GM18909 (cell line): Measurements from ENCODE around the gene FOXJ2.
A peak's percentile ranks its signal among the peaks of the same experiment; 100 is the strongest.
"Not testable (repeated sequence)": the region's sequence is repeated elsewhere in the genome, so short reads cannot be mapped to it uniquely, and the experiment has no call there.

Source experiments
- ATAC-seq: cut with Tn5 transposase; IDR thresholded peaks from one replicate; pipeline ENCODE4 v1.9.1; 2021; ENCODE audit warnings: mild to moderate bottlenecking; ENCODE audit not compliant: unreplicated experiment, poor library complexity

FOXJ2 gene

DNA sequence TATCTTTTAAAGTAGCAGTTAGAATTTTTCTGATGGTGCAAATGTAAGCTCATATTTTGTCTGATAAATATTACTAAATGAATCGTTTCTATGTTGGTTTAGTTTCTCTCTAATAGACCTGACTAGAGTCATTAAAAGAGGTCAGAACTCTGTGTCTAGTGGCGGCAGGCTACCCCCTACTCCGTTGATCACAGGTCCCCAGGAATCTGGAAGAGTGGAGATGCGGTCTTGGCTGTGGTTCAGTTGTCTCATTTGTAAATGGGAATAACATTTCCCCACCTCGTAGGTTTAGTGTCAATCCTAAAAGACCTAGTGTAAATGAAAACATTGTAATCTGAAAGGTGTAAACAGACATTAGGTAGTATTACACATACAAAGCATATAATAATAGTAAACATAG, 4.7 kb upstream of the FOXJ2 start:
- no peak for ATAC-seq

DNA sequence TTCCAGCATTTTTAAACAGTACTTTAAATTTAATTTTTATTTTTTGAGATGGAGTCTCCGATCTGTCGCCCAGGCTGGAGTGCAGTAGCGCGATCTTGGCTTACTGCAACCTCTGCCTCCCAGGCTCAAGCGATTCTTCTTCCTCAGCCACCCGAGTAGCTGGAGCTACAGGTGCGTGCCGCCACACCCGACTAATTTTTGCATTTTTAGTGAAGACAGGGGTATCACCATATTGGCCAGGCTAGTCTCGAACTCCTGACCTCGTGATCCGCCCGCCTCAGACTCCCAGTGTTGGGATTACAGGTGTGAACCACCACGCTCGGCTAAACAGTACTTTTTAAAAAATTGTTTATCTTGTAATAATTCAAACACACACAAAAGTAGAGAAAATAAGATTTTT, 4.2 kb upstream of the FOXJ2 start:
- no peak for ATAC-seq

DNA sequence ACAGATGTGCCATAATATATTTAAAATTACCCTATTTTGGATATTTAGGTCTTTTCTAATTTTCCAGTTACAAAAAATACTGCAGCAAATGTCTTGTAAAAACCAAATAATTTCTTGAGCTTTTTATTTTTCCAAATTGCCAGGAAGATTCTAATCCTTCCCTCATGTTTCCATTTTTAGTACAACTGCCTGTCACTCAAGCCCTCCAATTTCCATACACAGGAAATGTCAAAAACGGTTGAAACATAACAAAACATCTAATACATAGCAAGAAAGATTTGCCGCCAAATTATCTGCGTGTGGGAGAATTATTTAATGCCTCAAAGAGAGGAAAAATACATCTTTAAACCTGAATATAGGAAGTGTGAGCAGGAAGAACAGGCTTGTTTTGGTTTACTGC, 2.3 kb upstream of the FOXJ2 start:
- no peak for ATAC-seq

DNA sequence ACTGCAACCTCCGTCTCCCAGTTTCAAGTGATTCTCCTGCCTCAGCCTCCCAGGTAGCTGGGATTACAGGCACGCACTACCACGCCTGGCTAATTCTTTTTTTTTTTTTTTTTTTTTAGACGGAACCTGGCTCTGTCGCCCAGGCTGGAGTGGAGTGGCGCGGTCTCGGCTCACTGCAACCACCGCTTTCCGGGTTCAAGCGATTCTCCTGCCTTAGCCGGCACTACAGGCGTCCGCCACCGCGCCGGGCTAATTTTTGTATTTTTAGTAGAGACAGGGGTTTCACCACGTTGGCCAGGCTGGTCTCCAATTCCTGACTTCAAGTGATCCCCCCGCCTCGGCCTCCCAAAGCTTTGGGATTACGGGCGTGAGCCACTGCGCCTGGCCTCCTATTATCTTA, 1.5 kb upstream of the FOXJ2 start:
- not testable (repeated sequence) for ATAC-seq

DNA sequence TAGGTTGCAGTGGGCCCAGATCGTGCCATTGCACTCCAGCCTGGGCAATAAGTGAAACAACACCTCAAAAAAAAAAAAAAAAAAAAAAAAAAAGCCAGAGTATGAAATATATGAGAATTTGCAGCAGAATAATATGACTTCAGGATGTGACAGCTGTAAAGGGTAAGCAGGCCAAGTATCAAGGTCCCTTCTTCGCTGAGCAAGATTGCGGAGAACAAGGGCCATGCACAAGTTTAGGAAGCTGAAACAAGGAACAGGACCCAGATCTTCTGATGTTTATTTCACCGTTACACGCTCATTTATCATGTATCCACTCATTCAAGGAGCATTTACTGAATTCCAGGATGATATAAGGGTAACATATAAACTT, 659 bp upstream of the FOXJ2 start:
- ATAC-seq, result no peak

DNA sequence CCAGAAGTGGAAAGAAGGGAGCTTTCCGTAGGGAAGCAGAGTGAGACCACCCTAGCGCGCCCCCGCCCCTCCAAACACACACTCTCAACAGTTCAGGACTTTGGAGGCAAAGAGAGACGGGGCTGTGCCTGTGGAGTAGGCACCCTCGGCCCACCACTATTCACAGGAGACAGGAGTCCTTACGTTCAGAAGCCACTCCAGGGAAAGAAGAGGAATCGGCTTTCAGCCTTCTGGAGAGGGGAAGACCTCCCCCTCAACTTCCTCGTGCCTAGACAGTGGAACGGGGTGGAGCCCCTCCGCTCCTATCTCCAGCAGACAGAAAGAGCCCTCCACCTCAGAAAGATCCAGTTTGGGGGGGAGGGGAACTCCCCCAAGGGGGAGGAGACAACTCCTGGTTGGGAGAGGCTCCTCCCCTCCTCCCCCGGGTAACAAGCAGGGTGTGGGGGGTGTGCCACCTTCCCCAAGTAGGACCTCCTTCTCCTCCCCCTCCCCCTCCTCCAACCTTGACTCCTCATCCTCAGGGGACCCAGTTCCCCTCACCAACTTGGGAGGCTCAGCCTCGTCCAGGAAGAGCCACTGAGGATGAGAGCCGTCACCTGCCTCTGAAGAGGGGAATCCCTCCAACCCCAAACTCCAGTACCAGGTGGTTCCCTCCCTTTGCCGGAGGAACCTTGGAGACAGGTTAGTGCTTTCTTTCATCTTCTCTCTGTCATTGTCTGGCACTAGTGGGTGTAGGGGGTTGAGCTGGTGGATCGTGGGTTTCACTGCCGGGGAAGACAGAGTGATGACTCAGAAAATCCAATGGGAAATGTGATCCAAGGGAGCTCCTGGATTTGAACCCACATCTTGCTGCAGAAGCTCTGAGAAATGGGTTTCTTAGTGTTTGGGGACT, 883 bp downstream of the FOXJ2 start:
- peak; percentile 31 for ATAC-seq

DNA sequence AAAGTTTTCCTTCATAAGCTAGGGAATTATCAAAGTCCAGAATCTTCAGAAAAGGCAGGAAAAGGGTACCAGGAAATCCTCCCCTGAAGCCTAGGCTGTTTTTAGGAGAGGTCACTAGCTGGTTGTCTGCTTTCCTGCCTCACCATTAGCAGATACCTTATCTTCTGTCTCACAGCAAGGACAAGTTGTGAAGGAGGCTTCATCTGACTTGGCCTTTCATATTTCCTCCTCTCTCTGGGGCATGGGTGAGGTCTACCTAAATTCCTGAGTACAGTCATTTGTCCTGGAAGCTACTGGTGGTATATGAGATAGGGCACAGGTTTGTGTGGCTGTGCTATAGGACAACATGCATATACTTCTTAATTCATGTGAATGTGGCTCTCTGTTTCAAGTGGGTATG, 2.3 kb downstream of the FOXJ2 start:
- ATAC-seq, result no peak

DNA sequence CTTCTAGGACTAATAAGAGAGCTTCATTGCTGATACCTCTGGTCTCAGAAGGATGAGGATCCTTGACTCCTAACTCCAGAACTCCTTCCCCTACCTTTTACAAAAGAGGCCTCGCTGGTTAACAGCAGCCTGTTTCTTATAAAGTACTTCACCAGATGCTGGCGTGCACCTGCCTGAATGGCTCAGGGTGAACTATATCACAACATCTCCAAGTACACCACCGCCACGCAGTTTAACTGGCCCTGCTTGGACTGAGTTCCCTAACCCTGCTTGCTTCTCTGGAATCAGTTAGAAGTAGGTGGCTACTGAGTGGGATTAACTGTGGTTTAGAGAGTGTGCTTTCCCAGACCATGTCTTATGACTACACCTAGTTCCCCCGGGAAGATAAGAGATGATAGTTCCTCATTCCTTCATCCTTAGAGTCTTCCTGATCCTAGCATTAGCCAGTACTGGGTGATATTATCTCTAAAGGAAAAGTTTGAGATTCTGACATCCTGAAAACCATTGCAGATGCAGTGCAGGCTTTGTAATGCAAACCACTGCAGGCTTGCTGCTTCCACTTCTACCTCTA, 3.0 kb downstream of the FOXJ2 start:
- no peak for ATAC-seq

DNA sequence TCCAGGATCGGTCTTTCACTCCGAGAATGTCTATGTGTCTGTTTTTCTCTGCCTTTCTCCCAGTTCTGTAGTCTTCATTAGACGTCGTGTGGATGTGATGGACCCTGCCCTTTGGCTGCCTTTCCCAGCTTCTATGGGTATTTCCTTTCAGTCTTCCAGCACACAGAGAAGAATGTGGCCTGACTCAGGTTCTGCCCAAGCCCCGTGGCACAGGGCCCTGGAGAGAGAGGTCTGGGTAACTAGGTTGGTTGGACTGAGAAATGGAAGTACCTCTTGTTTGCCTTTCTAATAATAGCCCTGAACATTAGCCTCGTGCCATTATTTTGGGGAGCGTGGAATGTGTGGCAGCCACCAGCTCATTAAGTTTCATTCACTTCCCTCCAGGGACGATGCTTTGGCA, 3.8 kb downstream of the FOXJ2 start:
- no peak for ATAC-seq

DNA sequence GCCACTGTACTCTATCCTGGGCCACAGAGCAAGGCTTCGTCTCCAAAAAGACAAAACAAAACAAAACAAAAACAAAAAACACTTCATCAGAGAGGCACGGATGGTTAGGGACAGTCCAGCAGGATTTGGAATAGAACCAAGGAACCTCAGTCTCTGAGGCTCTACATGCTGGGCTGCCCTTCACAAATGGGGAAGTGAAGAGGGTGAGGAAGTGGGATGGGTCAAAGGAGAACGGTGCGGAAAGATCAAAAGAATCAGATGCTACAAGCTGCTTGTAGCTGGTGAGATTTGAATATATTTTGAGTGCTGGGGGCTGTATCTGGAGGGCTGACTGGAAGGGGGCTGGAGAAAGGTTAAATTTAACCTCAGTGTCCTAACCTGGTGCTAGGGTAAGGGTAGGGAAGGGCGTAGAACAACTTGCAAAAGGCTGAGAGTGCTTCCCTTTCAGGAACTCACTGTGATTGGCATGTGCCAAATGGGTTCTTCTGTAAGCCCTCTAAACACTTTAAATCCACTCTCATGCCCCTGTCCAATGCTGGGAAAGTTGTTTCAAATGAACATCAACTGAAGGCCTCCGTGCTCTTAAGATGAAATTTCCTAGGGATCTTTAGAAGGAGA, 4.6 kb downstream of the FOXJ2 start:
- no peak for ATAC-seq

DNA sequence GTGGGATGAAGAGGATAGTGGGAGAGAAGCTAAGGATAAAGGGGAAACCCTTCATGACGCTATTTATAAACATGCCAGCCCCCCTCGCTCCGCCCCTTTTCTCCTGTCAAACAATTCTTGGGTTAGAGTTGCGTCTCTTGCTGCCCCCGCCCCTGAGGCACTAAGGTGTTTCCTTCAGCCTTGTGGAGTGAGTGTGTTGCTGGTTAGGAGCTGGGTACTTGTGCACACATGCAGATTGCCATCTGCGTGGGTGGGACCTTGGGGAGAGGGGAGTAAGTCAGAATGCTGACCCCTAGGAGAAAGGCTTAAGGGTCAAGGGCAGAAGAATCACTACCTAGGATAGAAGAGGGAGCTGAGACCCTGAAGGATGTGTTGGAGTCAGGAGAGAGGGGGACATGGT, 5.4 kb downstream of the FOXJ2 start:
- ATAC-seq, result no peak

DNA sequence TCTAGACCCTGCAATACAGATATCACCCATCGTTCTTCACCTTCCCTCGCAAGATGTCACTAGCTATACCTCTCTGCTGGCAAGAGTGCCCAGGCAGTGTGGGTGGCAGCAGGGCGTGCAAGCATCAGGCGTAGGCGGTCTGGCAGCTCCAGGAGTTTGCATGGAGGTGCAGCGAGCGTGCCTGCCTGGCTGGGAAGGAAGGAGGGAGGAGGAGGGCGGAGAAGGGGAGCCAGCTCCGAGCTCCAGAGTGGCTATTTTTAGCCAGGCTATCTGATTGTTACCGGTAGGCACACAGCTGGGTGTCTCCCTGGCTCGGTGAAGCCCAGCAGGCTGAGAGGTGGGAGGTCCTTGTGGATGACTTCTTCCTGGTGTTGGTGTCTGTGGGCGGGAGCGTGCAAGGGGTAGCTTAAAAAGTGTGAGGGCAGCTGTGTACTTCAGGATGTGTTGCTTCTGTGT, 6.2 kb downstream of the FOXJ2 start:
- ATAC-seq, result no peak

DNA sequence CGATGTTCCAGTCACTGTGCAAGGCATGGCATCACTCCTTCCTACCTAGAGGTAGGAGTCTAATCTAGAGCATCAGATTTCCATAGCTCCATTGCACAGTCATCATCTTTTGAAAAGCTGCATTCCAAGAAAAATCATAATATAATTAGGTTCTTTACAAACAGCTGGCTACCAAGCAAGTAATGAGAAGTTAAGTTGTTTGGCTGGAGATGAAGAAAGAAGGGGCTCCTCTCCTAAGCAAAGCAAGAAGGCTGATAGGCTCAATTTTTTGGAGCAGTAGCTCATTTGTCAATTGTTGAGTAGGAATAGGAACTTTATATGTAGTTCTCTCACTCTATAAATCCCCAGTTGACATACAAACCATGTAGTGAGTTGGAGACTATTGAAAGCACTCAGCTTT, 8.3 kb downstream of the FOXJ2 start:
- no peak for ATAC-seq

DNA sequence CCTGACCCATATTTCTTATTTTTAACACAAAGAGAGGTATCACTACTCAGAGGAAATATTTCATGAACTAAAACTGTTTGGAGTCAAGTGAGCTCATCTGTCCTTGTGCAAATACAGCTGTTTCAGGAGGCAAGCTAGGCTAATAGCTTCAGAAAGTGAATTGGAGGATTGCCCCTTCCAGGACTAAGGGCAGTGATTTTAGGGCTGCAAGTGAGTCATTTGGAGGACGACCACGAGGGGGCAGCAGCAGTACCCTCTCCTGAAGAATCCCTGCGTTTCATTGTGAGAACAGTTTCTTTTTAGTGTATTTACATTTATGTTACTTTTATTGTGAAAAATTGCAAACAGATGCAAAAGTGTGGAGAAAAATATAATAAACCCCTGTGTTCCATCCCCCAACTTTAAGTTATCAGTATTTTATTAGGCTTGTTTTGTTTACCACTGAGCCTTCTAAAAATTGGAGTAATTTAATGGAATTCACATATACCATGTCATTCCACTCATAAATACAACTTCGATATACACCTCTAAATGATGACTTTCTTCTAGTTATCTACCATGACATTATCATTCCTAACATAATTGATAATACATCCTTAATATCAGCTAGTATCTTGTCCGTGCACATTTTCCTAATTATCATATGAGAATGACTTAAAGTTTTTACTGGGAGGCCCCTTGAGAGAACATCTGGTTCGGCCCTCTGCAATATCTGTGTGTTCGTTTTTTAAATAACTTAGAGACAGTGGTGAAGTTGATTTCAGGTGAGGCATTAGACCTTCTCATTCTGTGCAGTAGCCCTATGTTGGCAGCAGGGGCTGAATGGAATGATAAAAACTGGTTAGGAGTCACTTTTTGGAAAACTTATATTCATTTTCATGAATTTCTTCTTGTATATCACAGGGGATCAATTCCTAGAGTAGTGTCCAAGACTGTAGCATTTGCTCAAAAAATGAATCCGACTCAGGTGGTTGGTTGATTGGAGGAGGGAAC, 13.7 kb downstream of the FOXJ2 start:
- no peak for ATAC-seq

DNA sequence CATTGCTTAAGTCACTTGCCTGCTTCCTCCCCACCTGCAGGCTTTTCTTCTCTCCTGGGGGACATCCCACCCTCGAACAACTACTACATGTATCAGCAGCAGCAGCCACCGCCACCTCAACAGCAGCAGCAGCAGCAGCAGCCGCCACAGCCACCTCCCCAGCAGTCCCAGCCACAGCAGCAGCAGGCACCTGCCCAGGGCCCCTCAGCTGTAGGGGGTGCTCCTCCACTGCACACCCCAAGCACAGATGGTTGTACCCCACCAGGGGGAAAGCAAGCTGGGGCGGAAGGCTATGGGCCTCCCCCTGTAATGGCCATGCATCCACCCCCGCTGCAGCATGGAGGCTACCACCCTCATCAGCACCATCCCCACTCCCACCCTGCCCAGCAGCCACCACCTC, 15.3 kb downstream of the FOXJ2 start:
- no peak for ATAC-seq

DNA sequence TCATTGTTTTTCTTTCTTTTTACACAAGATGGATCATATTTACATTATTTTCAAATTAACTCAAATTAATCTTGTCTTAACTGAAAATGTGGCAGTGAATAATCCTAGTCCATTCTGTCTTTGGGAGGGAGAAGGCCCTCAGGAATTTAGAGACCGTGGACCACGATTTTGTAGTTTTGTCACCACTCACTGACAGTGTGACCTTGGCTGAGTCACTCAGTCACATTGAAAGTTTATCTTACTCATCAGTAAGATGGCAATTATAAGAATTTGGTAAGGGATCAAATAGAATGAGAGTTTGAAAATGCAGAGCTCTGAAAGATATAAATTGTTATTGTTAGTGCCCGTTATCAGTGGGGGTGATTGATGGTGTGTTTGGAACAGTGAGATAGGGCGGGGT, 16.4 kb downstream of the FOXJ2 start:
- ATAC-seq, result no peak

DNA sequence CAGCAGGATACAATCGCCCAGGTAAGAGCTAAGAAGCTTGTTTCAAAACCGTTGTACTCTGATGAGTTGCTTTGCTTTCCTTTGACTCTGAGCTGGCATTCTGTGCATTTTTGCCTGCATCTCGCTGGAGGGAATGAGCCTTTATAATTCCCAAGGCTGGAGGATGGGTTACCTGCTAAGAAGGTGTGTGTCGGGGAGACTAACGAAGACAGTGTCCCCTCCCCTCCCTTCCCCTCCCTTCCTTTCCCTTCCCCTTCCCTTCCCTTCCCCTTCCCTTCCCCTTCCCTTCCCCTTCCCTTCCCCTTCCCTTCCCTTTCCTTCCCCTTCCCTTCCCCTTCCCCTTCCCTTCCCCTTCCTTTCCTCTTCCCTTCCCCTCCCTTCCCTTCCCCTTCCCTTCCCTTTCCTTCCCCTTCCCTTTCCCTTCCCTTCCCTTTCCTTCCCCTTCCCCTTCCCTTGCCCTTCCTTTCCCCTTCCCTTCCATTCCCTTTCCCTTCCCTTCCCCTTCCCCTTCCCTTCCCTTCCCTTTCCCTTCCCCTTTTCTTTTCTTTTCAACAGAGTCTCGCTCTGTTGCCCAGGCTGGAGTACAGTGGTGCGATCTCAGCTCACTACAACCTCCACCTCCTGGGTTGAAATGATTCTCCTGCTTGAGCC, 18.2 kb downstream of the FOXJ2 start:
- no peak for ATAC-seq

DNA sequence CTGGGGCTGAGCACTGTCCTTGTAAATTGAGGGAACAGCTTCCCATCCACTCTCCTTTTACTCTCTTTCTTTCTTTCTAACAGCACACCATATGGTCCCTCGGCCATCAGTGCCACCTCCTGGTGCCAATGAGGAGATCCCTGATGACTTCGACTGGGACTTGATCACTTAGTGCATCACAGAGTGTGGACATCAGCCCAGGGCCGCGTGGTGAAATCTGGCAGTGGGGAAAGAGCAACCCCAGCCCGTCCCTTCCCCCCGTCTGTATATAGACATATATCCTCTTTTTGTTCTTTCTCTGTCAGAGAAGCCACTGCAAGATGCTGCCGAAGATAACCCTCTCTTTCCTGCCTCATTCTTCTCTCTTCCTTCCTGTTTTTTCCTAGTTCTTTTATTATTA, 20.2 kb downstream of the FOXJ2 start:
- no peak for ATAC-seq

DNA sequence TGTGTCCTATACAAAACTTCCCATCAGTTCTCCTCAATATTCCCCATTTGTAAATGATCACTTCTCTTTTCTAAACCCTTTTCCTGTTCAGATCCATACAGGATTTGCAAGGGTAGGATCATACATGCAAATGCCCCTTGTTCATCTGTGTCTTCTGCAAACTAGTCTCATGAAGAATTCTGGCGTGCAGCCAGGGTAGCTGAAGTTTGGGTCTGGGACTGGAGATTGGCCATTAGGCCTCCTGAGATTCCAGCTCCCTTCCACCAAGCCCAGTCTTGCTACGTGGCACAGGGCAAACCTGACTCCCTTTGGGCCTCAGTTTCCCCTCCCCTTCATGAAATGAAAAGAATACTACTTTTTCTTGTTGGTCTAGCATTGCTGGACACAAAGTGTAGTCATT, 22.3 kb downstream of the FOXJ2 start:
- no peak for ATAC-seq

DNA sequence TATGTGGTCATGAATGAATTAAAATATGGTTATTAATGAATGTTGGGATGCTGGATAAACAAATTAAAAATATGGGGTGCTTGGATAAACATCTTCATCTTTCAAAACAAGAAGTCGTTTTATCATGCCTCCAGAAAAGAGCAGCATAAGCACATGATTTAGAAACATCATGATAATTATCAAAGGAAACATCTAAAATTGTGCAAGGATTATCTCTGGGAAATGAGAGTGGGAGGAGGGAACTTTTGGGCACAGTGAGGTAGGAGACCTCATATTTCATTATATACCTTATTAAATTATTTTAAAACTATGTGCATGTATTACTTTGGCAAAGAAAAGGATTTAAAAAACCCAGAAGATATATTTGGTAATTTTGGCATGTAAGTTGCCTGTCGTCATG, 24.8 kb downstream of the FOXJ2 start:
- no peak for ATAC-seq
